HepG2 (cell line): ENCODE results near the gene FAM162A. TPM values are rescaled to one million over a fixed set of nuclear protein-coding genes. Genes with fewer than 3 reads are reported as not detected.

ENCODE experiments used
- ARNT2 ChIP-seq: sonication (generic); formaldehyde crosslinking; IDR thresholded peaks from 2 replicates; pipeline ENCODE4 v1.8.0; 2022; ENCODE audit warnings: mild to moderate bottlenecking, low read depth, missing genetic modification reagents, moderate library complexity
- ATAD3A ChIP-seq: sonication (generic); formaldehyde crosslinking; IDR thresholded peaks from 2 replicates; pipeline ENCODE4 v1.4.0; 2020; ENCODE audit warnings: missing genetic modification reagents
- HMGA1 ChIP-seq: sonication (generic); formaldehyde crosslinking; conservative IDR thresholded peaks from 2 replicates; pipeline ENCODE4 v1.4.0; 2020; ENCODE audit warnings: missing genetic modification reagents
- ZEB1 ChIP-seq: IDR thresholded peaks from 2 replicates; pipeline ENCODE4 v1.6.1; 2012; ENCODE audit warnings: mild to moderate bottlenecking, low read depth, inconsistent platforms; ENCODE audit not compliant: insufficient replicate concordance
- polyA plus RNA-seq, 8 experiments: library from polyadenylated mRNA; depleted of rRNA in 3 of 8; stranded (reverse) in 7 of 8; unstranded in 1 of 8; fragments of >200 nt; fragmentation: Illumina TruSeq in 4 of 8; extraction: Trizol in 4 of 8; gene quantifications; 2 replicates each; pipeline versions ENCODE4 v1.2.1 to v1.2.3, GENCODE V29; 2011 to 2016; ENCODE audit warnings: low read depth in 4 of 8, missing spikeins in 1 of 8, mixed read lengths in 1 of 8; ENCODE audit not compliant: insufficient read depth in 1 of 8
- total RNA-seq, 5 experiments: library from RNA; depleted of rRNA; stranded (reverse); fragments of >200 nt; fragmentation: Illumina TruSeq; extraction: Trizol; gene quantifications; 2 replicates each; pipeline ENCODE4 v1.2.3, GENCODE V29; 2016; ENCODE audit warnings: low read depth in 1 of 5
- TF ChIP-seq, protein P1 (sequence below): sonication (generic); formaldehyde crosslinking; IDR thresholded peaks from 2 replicates; pipeline ENCODE4 v1.9.0; 2021; ENCODE audit warnings: mild to moderate bottlenecking, missing genetic modification reagents
- TF ChIP-seq, protein P2 (sequence below): sonication (generic); formaldehyde crosslinking; IDR thresholded peaks from 2 replicates; pipeline ENCODE4 v1.5.0; 2020; ENCODE audit warnings: mild to moderate bottlenecking, missing genetic modification reagents, borderline replicate concordance
- TF ChIP-seq, protein P3 (sequence below), 2 experiments: sonication (generic) in 1 of 2; formaldehyde crosslinking in 1 of 2; IDR thresholded peaks; 2 replicates each; pipeline versions ENCODE4 v1.4.0 to v1.6.1; 2016 to 2020; ENCODE audit warnings: borderline replicate concordance in 1 of 2, low read depth in 1 of 2, mild to moderate bottlenecking in 1 of 2, missing genetic modification reagents in 1 of 2

The FAM162A gene
- total and polyA plus RNA-seq, 2 of the 13 experiments (the other 11 are each of a cell fraction or from before 2014, with no cell fraction given), result 115 to 155 TPM

DNA sequence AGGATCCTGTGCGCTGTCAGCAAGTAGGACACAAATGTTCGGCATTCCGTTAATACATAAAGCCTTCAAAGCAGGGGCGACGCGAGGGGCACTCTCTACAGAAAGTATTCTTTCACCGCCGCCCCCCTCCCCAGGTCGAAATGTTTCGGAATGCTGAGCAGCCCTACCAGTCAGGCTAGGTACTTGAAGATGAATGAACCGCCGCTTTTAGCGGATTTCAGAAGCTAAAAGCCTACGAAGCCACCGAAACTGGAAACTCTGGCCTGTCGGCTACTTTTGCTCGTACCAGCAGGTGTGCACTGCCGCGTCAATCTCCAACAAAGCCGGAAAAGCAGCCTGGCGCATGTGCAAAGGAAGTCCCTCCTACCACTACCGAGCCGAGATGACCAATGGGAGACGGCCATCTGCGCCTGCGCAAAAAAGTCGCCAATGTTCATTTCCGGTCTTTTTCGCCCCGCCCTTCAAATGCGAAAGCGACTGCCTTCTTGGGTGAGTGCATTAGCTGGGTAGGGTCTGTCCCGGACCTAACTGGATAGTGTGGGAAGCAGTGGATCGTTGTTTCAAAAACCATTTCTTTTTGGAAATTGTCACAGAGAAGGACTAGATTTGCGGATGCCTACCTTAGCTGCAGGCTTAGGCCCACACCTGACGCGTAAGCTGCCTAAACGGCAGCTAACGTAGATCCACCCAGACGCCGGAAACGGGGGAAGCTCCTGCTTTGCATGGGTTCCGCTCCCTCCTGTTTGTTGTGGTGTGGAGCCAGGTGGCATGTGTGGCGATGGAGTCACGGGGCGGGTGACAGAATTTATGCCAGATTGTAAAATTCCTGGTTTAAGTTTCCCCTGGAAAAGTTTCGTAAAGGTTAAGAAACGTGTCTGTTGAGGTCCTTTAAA lies 32.0 kb downstream of the FAM162A start, which contains the start of gene WDR5B (continued):
- TF ChIP-seq, protein P1, sequence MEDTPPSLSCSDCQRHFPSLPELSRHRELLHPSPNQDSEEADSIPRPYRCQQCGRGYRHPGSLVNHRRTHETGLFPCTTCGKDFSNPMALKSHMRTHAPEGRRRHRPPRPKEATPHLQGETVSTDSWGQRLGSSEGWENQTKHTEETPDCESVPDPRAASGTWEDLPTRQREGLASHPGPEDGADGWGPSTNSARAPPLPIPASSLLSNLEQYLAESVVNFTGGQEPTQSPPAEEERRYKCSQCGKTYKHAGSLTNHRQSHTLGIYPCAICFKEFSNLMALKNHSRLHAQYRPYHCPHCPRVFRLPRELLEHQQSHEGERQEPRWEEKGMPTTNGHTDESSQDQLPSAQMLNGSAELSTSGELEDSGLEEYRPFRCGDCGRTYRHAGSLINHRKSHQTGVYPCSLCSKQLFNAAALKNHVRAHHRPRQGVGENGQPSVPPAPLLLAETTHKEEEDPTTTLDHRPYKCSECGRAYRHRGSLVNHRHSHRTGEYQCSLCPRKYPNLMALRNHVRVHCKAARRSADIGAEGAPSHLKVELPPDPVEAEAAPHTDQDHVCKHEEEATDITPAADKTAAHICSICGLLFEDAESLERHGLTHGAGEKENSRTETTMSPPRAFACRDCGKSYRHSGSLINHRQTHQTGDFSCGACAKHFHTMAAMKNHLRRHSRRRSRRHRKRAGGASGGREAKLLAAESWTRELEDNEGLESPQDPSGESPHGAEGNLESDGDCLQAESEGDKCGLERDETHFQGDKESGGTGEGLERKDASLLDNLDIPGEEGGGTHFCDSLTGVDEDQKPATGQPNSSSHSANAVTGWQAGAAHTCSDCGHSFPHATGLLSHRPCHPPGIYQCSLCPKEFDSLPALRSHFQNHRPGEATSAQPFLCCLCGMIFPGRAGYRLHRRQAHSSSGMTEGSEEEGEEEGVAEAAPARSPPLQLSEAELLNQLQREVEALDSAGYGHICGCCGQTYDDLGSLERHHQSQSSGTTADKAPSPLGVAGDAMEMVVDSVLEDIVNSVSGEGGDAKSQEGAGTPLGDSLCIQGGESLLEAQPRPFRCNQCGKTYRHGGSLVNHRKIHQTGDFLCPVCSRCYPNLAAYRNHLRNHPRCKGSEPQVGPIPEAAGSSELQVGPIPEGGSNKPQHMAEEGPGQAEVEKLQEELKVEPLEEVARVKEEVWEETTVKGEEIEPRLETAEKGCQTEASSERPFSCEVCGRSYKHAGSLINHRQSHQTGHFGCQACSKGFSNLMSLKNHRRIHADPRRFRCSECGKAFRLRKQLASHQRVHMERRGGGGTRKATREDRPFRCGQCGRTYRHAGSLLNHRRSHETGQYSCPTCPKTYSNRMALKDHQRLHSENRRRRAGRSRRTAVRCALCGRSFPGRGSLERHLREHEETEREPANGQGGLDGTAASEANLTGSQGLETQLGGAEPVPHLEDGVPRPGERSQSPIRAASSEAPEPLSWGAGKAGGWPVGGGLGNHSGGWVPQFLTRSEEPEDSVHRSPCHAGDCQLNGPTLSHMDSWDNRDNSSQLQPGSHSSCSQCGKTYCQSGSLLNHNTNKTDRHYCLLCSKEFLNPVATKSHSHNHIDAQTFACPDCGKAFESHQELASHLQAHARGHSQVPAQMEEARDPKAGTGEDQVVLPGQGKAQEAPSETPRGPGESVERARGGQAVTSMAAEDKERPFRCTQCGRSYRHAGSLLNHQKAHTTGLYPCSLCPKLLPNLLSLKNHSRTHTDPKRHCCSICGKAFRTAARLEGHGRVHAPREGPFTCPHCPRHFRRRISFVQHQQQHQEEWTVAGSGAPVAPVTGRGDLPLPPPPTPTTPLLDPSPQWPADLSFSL (CRISPR knock-in tag), result 0 out of 2 replicates have a peak, but pooled peaks have one; percentile 19
- TF ChIP-seq ATAD3A (CRISPR knock-in tag) (no peak), HMGA1 (CRISPR knock-in tag) (no peak), ZEB1 (no peak), ARNT2 (CRISPR knock-in tag) (peak; percentile 62; the same call in 1 of the 2 replicates)
- TF ChIP-seq, protein P2, sequence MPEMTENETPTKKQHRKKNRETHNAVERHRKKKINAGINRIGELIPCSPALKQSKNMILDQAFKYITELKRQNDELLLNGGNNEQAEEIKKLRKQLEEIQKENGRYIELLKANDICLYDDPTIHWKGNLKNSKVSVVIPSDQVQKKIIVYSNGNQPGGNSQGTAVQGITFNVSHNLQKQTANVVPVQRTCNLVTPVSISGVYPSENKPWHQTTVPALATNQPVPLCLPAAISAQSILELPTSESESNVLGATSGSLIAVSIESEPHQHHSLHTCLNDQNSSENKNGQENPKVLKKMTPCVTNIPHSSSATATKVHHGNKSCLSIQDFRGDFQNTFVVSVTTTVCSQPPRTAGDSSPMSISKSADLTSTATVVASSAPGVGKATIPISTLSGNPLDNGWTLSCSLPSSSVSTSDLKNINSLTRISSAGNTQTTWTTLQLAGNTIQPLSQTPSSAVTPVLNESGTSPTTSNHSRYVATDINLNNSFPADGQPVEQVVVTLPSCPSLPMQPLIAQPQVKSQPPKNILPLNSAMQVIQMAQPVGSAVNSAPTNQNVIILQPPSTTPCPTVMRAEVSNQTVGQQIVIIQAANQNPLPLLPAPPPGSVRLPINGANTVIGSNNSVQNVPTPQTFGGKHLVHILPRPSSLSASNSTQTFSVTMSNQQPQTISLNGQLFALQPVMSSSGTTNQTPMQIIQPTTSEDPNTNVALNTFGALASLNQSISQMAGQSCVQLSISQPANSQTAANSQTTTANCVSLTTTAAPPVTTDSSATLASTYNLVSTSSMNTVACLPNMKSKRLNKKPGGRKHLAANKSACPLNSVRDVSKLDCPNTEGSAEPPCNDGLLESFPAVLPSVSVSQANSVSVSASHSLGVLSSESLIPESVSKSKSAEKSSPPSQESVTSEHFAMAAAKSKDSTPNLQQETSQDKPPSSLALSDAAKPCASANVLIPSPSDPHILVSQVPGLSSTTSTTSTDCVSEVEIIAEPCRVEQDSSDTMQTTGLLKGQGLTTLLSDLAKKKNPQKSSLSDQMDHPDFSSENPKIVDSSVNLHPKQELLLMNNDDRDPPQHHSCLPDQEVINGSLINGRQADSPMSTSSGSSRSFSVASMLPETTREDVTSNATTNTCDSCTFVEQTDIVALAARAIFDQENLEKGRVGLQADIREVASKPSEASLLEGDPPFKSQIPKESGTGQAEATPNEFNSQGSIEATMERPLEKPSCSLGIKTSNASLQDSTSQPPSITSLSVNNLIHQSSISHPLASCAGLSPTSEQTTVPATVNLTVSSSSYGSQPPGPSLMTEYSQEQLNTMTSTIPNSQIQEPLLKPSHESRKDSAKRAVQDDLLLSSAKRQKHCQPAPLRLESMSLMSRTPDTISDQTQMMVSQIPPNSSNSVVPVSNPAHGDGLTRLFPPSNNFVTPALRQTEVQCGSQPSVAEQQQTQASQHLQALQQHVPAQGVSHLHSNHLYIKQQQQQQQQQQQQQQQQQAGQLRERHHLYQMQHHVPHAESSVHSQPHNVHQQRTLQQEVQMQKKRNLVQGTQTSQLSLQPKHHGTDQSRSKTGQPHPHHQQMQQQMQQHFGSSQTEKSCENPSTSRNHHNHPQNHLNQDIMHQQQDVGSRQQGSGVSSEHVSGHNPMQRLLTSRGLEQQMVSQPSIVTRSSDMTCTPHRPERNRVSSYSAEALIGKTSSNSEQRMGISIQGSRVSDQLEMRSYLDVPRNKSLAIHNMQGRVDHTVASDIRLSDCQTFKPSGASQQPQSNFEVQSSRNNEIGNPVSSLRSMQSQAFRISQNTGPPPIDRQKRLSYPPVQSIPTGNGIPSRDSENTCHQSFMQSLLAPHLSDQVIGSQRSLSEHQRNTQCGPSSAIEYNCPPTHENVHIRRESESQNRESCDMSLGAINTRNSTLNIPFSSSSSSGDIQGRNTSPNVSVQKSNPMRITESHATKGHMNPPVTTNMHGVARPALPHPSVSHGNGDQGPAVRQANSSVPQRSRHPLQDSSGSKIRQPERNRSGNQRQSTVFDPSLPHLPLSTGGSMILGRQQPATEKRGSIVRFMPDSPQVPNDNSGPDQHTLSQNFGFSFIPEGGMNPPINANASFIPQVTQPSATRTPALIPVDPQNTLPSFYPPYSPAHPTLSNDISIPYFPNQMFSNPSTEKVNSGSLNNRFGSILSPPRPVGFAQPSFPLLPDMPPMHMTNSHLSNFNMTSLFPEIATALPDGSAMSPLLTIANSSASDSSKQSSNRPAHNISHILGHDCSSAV, result no peak
- TF ChIP-seq, protein P3, sequence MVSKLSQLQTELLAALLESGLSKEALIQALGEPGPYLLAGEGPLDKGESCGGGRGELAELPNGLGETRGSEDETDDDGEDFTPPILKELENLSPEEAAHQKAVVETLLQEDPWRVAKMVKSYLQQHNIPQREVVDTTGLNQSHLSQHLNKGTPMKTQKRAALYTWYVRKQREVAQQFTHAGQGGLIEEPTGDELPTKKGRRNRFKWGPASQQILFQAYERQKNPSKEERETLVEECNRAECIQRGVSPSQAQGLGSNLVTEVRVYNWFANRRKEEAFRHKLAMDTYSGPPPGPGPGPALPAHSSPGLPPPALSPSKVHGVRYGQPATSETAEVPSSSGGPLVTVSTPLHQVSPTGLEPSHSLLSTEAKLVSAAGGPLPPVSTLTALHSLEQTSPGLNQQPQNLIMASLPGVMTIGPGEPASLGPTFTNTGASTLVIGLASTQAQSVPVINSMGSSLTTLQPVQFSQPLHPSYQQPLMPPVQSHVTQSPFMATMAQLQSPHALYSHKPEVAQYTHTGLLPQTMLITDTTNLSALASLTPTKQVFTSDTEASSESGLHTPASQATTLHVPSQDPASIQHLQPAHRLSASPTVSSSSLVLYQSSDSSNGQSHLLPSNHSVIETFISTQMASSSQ (IDR thresholded peaks at IDR 0.05; ENCODE audit: low read depth), result no peak
- TF ChIP-seq, protein P3 (CRISPR knock-in tag; IDR thresholded peaks at IDR 0.05; ENCODE audit: borderline replicate concordance), result no peak
